Stimulated activated CD8-positive, alpha-beta memory T cell treated with anti-CD3 and anti-CD28 coated beads, Interleukin-7, amount 100 ng/mL, for 48 hours (primary cell): ENCODE results near the gene SAMD4B.
"Not testable (repeated sequence)": the region's sequence is repeated elsewhere in the genome, so short reads cannot be mapped to it uniquely, and the experiment has no call there.

Experiments used
- DNase-seq, 2 donors: peaks; one replicate each; pipeline ENCODE4 v3.0.0-alpha.2; 2020; ENCODE audit warnings: low read depth in 1 of 2; ENCODE audit errors: extremely low read depth in 1 of 2

The SAMD4B gene, protein sequence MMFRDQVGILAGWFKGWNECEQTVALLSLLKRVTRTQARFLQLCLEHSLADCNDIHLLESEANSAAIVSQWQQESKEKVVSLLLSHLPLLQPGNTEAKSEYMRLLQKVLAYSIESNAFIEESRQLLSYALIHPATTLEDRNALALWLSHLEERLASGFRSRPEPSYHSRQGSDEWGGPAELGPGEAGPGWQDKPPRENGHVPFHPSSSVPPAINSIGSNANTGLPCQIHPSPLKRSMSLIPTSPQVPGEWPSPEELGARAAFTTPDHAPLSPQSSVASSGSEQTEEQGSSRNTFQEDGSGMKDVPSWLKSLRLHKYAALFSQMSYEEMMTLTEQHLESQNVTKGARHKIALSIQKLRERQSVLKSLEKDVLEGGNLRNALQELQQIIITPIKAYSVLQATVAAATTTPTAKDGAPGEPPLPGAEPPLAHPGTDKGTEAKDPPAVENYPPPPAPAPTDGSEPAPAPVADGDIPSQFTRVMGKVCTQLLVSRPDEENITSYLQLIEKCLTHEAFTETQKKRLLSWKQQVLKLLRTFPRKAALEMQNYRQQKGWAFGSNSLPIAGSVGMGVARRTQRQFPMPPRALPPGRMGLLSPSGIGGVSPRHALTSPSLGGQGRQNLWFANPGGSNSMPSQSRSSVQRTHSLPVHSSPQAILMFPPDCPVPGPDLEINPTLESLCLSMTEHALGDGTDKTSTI

DNA sequence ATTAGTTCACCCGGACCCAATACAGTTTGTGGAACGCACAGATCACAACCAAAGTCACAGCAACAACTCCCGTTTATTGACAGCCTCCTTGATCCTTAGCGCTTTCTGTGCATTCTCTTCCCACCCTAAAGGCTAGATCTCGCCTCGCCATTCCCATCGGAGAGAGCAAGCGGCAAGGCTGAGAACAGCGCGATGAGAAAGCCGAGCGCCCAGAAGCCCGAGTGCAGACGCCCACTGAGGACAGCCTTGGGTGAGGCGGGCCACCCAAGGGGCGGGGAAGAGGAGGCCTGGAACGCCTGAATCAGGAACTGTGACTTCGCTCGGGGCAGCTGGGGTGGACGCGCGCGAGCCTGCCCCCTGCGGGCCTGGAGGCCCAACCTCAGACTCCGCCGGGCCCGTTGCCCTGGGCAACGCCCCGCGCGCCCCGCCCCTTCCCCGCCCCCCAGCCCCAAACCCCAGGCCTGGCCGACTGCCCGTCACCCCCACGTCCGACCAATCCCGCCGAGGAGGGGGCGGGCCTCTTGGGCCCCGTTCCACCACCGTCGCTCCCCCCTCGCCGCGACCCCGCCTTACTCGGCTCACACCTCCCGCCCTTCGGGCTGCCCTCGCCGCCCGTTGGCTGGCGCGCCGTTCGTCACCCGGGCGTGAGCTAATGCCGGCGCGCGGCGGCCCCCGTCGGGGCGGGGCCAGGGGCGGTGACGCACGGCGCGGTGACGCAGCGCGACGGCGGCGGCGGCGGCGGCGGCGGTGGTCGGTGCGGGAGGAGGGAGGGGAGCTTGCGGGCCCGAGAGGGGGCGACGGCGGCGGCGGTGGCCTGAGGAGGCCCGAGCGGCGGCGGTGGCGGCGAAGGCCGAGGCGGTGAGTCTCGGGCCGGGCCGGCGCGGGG is at the start of gene SAMD4B:
Gene SAMD4B, plus strand, starts transcription at position 703 of the 886 bp plus-strand sequence. CDS start 14,473 bp downstream, outside the sequence.
- DNase-seq: peak; percentile 99

DNA sequence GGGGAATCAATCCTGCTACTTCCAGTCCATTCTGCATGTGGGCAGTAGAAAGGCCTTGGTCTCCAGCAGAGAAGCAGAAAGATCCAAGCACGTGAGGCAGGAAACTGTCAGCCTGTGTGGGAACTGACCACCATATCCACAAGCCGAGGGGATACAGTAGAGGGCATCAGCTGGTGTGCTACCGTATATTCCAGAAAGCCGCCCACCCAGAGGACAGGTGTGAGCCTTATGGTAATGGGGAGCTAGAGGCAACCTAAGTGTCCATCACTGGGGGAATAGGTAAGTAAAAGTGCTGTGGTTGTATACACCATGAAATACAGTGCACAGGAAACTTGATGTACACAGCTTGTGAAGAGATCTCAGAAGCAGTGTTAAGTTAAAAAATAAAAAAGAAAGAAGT is 48.8 kb upstream of the SAMD4B start:
- DNase-seq: no peak

DNA sequence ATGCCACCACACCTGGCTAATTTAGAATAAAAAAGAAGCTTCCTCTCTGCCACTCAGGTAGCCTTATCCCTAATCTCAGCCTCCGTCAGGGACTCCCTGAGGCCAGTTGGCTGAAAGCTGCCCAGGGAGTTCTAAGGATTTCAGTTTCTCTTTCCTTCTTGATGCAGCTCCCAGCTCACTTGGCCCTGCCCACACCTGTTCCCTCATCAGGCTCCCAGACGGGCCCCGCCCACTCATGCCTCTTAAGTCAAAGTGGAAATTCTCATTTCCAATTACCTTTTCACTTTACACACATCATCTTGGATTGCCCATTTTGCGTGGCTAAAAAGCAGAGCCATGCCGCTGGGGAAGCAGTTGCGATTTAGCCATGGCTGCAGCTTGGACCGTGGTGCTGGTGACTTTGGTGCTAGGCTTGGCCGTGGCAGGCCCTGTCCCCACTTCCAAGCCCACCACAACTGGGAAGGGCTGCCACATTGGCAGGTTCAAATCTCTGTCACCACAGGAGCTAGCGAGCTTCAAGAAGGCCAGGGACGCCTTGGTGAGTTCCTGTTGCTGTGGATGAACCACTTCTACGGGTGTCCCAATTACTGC is 46.1 kb upstream of the SAMD4B start, which contains the start of gene IFNL1:
Gene IFNL1, plus strand, starts transcription at position 353 of the 591 bp plus-strand sequence. Its CDS starts 15 bp downstream, at position 368.
- no peak for DNase-seq

DNA sequence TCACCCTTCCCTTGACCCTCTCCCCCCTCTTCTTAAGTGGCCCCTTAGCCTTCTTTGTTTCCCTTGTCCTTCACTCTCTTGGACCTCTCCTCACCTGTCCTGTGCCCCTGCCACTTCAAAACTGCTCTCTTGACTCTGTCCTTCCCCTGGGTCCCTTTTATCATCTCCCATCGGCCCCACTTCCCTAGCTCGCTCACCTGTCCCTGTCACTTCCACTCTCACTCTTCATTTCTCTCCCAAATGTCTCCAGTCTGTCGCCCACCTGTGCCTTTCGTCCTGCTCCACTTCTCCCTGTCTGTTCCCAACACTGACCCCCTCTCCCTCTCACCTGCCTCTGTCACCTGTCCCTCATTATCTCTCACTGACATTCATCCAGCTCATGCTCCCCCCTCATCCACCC is 45.3 kb upstream of the SAMD4B start:
- no peak for DNase-seq

DNA sequence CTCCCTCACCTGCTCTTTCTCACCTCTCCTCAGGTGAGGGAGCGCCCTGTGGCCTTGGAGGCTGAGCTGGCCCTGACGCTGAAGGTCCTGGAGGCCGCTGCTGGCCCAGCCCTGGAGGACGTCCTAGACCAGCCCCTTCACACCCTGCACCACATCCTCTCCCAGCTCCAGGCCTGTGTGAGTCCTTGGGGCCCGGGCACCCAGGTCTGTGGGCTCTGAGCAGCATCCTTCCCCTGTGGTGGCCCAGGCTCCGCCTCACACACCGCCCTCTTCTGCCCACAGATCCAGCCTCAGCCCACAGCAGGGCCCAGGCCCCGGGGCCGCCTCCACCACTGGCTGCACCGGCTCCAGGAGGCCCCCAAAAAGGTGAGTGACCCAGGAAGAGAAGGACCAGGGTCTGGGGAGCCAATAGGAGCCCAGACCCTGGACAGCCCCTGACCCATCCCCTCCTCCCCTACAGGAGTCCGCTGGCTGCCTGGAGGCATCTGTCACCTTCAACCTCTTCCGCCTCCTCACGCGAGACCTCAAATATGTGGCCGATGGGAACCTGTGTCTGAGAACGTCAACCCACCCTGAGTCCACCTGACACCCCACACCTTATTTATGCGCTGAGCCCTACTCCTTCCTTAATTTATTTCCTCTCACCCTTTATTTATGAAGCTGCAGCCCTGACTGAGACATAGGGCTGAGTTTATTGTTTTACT is 44.1 kb upstream of the SAMD4B start:
- peak; percentile 47 for DNase-seq

DNA sequence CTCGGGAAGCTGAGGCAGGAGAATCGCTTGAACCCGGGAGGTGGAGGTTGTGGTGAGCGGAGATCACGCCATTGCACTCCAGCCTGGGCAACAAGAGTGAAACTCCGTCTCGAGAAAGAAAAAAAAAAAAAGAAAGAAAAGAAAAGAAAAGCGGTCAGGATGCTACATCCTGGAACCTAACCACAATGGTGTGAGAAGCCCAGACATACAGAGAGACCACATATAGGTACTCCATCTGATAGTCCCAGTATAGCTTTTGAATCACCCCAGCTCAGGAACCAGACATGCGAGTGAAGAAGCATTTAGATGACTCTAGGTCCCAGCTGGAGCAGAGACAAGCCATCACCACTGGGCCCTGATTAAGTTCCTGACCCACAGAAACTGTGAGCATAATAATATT is 42.8 kb upstream of the SAMD4B start:
- DNase-seq: no peak

DNA sequence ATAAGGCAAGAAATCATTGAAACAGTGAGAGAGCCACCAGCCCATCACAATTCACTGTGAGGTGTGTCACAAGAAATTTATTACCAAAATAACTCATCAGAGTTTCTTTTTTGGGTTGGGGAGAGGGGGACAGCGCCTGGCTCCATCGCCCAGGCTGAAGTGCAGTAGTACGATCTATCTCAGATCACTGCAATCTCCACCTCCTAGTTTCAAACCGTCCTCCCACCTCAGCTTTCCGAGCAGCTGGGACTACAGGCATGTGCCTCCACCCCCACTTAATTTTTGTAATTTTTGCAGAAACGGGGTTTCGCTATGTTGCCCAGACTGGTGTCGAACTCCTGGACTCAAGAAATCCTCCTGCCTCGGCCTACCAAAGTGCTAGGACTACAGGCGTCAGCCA is 42.4 kb upstream of the SAMD4B start:
- DNase-seq: no peak

DNA sequence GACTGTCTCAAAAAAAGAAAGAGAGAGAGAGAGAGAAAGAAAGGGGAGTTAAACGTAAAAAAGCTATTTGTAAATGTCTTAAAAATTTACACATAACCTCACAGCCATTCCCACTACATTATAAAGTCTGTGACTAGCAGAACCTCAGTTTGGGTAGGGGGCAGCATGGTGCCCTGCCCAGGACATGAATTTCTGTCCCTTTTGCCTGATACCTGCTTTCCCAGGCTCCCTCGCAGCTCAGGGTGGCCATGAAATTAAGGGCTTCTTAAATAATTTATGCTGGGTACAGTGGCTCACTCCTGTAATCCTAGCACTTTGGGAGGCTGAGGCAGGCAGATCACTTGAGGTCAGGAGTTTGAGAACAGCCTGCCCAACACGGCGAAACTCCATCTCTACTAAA is 41.2 kb upstream of the SAMD4B start:
- no peak for DNase-seq

DNA sequence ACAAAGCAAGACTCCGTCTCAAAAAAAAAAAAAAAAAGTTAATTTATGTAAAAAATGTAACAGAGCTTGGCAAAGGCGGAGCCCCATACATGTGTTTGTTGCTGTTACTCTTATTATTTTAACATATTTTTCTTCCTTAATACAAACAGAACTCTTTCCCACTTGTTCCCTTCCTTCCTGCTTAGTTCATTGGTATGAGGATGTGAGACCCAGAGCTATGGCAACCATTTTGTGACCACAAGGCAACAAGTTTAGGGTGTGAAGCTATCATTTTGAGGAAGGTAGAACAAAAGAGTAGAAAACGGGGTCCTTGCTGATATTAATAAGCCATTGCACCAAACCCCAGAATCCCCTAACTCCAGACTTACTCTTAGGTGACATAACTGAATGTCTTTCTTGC is 40.7 kb upstream of the SAMD4B start:
- no peak for DNase-seq

DNA sequence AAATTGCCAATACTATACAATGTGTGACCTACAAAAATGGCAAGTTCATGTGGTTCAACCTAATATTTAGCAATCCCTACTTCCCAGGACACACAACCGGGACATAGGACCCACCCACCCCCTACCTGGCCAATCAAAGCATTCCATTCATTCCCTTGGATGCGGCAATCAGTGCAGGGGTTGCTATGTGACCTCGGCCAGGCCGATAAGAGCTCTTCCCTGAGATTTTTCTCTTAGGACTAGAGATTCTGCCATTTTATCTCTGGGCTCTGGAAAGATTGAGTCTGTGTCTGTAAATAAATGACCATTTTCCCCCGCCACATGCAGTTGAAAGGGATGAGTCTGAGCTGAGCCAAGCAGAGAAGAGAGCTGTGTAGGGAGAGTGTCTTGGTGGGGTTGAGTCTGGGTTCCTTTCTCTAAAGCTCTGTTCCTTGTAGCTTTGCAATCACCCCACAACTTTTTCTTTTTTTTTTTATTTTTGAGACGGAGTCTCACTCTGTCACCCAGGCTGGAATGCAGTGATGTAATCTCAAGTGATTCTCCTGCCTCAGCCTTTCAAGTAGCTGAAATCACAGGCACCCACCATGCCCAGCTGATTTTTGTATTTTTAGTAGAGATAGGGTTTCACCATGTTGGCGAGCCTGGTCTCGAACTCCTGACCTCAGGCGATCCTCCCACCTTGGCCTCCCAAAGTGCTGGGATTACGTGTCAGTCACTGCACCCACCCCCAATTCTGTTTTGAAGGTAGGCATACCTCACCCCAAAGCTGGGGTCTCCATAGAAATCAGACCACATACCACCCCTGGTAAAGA is 38.6 kb upstream of the SAMD4B start:
- DNase-seq: no peak

DNA sequence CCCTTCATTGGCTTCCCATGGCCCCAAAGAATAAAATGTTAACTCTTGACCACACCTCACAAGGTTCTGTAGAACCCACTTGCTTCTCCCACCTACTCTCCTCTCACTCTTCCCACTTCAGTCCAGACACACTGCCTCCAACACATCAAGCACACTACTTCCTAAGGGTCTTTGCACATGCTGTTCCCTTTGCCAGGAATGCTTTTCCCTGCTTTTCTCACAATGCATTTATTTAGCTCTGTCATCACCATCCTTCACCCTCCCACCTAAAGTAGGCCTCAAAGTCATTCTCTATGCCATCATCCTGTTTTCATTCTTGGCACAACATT is 38.1 kb upstream of the SAMD4B start:
- no peak for DNase-seq

DNA sequence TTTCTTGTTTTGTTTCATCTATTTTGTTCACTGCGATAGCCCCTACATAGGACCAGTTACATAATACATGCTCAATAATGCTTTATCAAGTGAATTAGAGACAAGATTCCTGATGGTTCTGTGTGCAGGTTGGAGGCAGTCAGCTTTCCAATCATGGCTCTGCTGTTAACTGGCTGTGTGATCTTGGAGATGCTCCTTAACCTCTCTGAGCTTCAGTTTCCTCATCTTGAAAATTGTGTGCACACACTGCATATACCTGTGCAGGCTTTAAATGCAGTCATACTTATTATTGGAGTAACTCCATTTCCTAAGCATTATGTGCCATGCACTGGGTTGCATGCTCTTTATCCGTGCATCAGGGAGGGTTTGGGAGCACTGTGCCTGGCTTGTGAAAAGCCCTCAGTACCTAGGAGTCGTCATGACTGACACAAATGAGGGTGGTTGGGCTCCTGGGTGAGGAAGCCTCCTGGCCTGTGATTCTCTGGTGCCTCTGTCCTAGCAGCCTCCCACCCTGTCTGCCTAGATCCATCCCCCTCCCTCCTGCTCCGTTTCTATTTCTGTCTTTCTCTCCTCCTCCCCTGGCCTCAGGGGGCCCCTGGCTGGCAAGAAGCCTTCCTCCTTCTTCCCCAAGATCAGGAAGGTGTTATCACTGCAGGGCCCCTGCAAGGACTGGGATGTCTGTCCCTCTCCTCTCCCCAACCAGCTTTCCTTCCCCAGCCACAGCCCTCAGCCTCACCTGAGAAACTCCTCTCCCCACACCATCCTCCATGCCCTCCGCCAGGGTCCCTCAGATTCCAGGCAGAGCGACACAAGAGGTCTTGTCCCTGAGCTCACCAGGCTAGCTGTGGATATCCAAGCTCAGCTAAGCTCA is 37.3 kb upstream of the SAMD4B start:
- no peak for DNase-seq

DNA sequence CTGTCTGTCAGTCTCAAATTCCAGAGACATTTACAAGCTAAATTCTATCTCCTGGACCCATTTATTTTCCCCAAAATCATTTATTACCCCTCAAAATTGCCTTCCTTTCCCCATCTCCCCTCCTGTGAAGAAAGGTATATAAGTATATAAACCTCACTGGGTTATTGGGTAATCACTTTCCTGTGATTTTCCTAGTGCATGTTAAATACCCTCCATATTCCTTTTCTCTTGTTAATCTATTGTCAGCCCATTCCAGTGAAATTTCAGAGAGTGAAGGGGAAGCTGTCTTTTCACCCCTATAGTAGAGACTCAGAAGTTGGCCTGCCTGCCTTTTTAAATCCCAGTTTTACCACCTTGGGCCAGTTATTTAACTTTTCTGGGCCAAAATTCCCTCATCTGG is 36.1 kb upstream of the SAMD4B start:
- DNase-seq: no peak

DNA sequence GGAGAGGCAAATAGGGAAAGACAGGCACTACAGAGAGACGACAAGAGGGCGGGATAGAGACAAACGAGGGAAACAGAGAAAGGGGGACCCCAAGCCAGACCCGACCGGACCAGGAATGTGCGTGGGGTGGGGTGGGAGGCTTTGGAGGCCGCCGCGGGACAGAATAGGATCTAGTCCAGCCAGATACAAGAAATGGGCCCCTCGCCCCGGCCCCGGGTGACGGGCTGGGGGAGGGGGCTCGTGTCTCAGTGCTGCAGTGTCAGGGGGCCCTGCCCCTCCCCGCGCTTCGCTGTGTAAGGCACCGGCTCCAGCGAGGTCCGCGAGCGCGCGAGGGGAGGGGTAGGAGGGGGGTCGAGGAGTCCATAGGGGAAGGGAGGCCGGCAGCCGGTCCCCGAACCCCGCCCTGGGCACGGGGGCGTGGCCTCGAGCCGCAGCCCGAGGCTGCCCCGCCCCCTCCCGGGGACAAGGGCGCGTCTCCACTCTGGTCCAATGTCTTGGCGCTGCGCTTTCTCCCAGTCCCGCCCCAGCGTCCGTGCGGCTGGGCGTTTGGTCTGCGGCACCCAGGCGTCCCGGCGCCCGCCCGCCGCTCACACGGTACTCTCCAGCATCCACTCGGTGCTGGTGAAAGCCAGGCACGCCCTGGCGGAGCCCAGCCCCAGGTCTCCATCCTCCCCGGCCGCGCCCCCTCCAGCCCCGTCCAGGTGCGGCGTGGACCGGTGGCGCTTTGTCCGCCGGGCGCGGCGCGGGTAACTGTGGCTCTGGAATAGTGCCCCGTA is 35.0 kb upstream of the SAMD4B start:
- no peak for DNase-seq

DNA sequence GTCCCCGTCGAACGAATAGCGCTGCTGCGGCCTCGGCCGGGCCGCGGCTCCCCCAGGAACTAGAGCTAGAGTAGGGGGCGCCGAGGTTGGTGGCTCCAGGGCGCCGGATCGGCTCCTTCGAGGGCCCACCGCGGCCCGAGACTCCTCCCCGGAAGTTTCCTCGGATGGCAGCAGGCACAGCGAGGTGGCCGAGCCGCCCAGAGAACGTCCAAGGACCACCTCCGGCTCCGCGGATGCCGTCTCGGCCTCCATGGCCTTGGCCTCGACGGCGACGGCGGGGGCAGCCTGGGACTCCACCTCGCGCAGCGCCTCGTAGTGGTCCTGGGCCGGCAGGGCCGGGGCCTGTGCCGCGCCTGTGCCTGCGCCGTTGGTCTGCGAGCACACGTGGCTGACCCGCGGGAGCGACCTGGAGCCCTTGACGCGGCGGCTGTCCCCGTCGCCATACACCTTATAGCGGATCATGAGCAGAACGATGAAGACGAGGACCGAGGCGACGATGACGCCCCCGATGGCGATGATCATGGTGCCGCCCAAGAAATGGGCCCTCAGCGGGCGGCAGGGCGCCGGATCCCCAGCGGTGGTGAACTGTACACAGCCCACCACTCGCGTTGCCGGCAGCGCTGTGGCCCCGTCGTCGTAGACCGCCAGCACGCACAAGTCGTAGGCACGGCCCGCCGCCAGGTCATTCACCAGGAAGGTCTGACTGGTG is 34.2 kb upstream of the SAMD4B start:
- no peak for DNase-seq

DNA sequence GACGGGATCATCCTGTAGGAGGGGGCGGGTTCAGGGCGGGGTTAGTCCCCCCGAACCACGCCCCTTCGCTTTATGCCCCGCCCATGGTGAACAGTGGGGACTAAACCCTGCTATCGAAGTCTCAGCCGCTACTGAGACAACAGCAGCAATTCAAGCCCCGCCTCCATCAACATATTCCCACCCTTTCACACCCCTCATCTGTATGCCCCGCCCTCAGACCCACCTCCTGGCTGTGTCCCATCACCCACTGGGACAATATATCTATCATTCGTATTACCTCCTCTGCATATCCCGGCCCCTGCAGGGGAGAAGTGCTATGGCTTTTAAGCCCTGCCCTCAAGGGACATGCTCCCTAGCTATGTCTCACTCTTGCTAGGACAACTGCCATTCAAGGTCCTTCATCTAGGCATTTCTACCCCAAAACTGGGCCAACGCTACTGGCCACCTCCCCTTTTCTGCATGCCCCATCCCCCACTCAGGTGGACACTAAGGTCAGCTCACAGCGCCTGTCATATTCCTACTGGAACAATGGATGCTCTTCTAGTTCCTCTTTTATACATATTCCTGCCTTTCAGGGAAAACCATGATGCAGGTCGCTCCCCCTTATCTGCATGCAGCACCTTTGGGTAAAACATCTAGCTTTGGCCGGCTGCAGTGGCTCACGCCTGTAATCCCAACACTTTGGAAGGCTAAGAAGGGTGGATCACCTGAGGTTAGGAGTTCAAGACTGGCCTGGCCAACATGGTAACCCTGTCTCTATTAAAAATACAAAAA is 33.5 kb upstream of the SAMD4B start:
- DNase-seq: no peak

DNA sequence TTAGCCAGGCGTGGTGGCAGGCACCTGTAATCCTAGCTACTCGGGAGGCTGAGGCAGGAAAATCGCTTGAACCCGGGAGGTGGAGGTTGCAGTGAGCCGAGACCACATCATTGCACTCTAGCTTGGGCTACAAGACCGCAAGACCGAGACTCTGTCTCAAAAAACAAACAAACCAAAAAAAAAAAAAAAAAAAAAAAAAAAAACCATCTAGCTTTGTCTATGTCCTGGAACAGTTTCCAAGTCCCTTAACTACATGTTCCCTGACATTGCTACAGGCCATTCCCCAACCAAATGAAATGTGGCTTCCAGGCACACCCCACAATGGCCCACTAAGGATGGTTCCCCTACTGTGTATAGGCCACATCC is 32.9 kb upstream of the SAMD4B start:
- not testable (repeated sequence) for DNase-seq
